AG04450 (cell line): ENCODE data around the gene METRN. TPM values are rescaled to one million over a fixed set of nuclear protein-coding genes. Genes with fewer than 3 reads are reported as not detected.

Experiments used
- CTCF ChIA-PET: fragments of 300-600, 350-600 bp; formaldehyde crosslinking; extraction: SDS; loops from one replicate; lab custom pipeline; 2022; ENCODE audit warnings: antibody characterized with exemption, inconsistent platforms; lab: Charles Lee
- POLR2A ChIA-PET: fragments of 350-600 bp; formaldehyde crosslinking; extraction: SDS; loops from one replicate; lab custom pipeline; 2021; ENCODE audit warnings: antibody characterized with exemption, inconsistent platforms; lab: Yijun Ruan, JAX
- DNase-seq: peaks from one replicate; pipeline ENCODE4 v3.0.0-alpha.2; 2011; ENCODE audit warnings: low read depth, low spot score
- H3K27ac ChIP-seq: one replicate; pipeline ENCODE4 v1.5.1; 2012; ENCODE audit warnings: low read depth, low read length, control low read depth
- H3K27me3 ChIP-seq: one replicate; pipeline ENCODE4 v1.6.0; 2012; ENCODE audit warnings: low read length; ENCODE audit not compliant: control insufficient read depth, insufficient read depth
- H3K4me3 ChIP-seq: 2 replicates; pipeline ENCODE4 v1.5.1; 2011; ENCODE audit warnings: mild to moderate bottlenecking, low read depth, low read length, control low read depth
- H3K9me3 ChIP-seq: 2 replicates; pipeline ENCODE4 v1.5.1; 2012; ENCODE audit warnings: low read length; ENCODE audit not compliant: control insufficient read depth, insufficient read depth
- polyA plus RNA-seq: library from polyadenylated mRNA; depleted of rRNA; stranded (reverse); fragments of >200 nt; gene quantifications from 2 replicates; pipeline ENCODE4 v1.2.3, GENCODE V29; 2011
- TF ChIP-seq, protein P1 (sequence below): IDR thresholded peaks from 2 replicates; pipeline ENCODE4 v1.5.1; 2011; ENCODE audit warnings: low read depth, low read length, control low read depth, inconsistent platforms

The METRN gene
- polyA plus RNA-seq, 1 experiment, result 20.0 TPM

DNA sequence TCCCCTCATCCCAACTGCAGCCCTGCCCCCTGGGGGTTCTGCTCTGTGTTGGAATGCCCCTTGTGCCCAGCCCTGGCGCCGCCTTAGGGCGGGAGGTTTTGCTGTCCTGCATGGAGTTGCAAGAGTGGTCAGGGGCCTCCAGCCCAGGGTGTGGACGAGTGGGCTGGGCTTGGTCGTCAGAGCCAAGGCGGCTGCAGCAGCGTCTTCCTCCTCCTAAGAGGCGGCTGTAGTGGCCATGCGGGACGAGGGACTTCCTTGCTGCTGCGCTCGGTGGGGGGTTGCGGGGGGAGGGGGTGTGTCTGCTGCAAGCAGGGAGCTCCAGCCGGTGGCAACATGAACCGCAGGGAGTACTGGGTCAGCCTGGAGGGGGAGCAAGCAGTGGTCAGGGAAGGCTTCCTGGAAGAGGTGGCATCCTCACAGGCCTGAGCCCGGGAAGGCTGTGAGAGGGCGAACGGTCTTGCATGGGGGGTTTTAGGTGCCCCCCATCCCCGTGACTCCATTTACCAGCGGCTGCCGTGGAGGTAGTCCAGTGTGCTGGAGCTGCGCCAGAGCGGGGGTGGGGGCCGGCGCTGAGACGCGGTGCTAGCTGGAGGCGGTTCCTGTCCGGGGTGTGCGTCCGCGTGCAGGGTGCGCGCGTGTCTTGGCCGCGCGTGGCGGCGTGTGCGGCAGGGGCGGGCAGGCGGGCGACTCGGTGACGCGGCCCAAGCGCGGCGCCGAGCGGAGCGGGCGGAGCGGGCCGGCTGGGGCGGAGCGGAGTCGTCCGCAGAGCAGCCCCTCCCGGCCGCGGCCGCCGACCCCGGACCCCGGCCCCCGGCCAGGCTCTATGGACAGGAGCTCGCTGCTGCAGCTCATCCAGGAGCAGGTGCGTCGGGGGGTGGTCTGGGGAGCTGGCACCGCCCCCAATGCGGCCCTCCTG lies 39.7 kb upstream of the METRN start, which contains the start of gene RHBDL1:
RHBDL1 (plus strand) TSS at position 704 of the 916 bp plus-strand sequence; CDS start at position 824, 120 bp downstream.
- no peaks in the 10 kb centered on the region; the same call in 1 of the 2 replicates for H3K9me3 ChIP-seq
- ChIA-PET CTCF (interaction anchor here (1.6 kb wide), 1 partner anchor 8 kb away, joined by 5 read pairs; no protein-coding TSS in a partner anchor), POLR2A (no interaction called here)
- no peaks in the 10 kb centered on the region for H3K27me3 ChIP-seq
- TF ChIP-seq, protein P1, sequence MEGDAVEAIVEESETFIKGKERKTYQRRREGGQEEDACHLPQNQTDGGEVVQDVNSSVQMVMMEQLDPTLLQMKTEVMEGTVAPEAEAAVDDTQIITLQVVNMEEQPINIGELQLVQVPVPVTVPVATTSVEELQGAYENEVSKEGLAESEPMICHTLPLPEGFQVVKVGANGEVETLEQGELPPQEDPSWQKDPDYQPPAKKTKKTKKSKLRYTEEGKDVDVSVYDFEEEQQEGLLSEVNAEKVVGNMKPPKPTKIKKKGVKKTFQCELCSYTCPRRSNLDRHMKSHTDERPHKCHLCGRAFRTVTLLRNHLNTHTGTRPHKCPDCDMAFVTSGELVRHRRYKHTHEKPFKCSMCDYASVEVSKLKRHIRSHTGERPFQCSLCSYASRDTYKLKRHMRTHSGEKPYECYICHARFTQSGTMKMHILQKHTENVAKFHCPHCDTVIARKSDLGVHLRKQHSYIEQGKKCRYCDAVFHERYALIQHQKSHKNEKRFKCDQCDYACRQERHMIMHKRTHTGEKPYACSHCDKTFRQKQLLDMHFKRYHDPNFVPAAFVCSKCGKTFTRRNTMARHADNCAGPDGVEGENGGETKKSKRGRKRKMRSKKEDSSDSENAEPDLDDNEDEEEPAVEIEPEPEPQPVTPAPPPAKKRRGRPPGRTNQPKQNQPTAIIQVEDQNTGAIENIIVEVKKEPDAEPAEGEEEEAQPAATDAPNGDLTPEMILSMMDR, result no peak
- peak within 1 kb of the TSS; percentile 57 for H3K4me3 ChIP-seq
- H3K27ac ChIP-seq, result peak within 1 kb of the TSS; percentile 11
- DNase-seq, result no peak

DNA sequence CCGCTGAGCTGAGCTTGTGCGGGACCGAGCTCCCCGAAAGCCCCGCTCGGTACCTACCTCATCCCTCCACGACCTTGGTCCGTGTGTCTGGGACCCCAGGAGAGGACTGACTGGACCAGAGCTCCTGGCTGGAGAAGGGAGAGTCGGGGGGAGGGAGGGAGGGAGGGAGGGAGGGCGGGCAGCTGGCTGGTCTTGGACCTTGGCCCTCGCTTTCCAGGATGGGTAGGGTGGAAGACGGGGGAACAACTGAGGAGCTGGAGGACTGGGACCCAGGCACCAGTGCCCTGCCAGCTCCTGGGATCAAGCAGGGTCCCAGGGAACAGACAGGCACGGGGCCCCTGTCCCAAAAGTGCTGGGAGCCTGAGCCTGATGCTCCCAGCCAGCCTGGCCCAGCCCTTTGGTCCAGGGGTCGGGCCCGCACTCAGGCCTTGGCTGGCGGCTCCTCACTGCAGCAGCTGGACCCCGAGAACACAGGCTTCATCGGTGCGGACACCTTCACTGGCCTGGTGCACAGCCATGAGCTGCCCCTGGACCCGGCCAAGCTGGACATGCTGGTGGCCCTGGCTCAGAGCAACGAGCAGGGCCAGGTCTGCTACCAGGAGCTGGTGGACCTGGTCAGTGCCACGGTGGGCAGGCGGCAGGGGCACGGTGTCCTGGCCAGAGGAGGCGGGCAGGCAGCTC lies 38.9 kb upstream of the METRN start:
- ChIA-PET CTCF (interaction anchor here (1.0 to 1.6 kb wide), 2 partner anchors 9 to 15 kb away, joined by 3 to 5 read pairs; no protein-coding TSS in a partner anchor), POLR2A (interaction anchor here (0.6 kb wide), 1 partner anchor 9 kb away, joined by 3 read pairs; no protein-coding TSS in a partner anchor)
- Histone ChIP-seq H3K9me3 (peaks cover 3% of the 10 kb centered on the region; the same call in 1 of the 2 replicates), H3K27me3 (no peaks in the 10 kb centered on the region), H3K4me3 (peak overlapping the region; percentile 57), H3K27ac (no peak overlapping the region)
- TF ChIP-seq, protein P1, result no peak
- DNase-seq, result no peak

- H3K27ac ChIP-seq, result no peak overlapping the region
- POLR2A ChIA-PET, result interaction anchor here (0.6 kb wide), 1 partner anchor 9 kb away, joined by 3 read pairs; no protein-coding TSS in a partner anchor
- DNase-seq, result no peak
- no peaks in the 10 kb centered on the region for H3K27me3 ChIP-seq
- CTCF ChIA-PET, result interaction anchor here (1.0 to 1.6 kb wide), 2 partner anchors 9 to 16 kb away, joined by 3 to 5 read pairs; no protein-coding TSS in a partner anchor
- peaks cover 7% of the 10 kb centered on the region; the same call in 1 of the 2 replicates for H3K9me3 ChIP-seq
- H3K4me3 ChIP-seq, result no peak overlapping the region
- TF ChIP-seq, protein P1, result no peak
These were observed 38.4 kb upstream of the METRN start for GRCh38 chr16:676565-676902.

GRCh38 chr16:676913-677312 lies 38.0 kb upstream of the METRN start:
- DNase-seq, result no peak
- Histone ChIP-seq H3K9me3 (peaks cover 7% of the 10 kb centered on the region; the same call in 1 of the 2 replicates), H3K27ac (no peak overlapping the region), H3K4me3 (no peak overlapping the region), H3K27me3 (no peaks in the 10 kb centered on the region)
- POLR2A ChIA-PET, result no interaction called here
- TF ChIP-seq, protein P1, result no peak
- CTCF ChIA-PET, result interaction anchor here (1.6 kb wide), 1 partner anchor 9 kb away, joined by 5 read pairs; no protein-coding TSS in a partner anchor
